Measurements from ENCODE around the gene CXCL10. TPM values are rescaled to one million over a fixed set of nuclear protein-coding genes. Genes with fewer than 3 reads are reported as not detected.

Gene CXCL10
- total and polyA plus RNA-seq, 10 of the 15 experiments (the other 5 are each of a cell fraction or from before 2014, with no cell fraction given), result 0.46 to 19.5 (median 2.6) TPM

DNA sequence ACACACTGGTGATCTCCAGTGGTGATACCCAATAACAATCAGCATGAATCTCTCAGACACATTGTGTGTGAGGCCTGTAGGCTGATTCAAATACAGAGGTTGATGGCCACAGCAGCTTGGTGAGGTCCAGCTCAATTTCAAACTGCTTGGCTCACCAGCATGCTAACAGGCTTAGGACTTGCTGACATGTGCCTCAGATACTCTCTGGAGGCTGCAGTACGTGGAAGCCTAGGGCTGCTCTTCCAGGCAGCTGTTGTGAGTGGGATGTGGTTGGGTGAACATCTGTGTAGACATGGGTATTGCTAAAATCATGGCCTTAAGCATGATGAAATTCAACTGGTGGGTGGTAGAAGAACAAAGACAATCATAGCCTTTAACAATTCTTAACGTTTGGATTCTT is 20.3 kb downstream of the CXCL10 start:
- no peak for FAIRE-seq
- BruUV-seq (replicated peaks), result no TSS peak
- Histone ChIP-seq H3K4me1 (ENCODE audit: control insufficient read depth, insufficient read depth, low read length) (no peaks in the 10 kb centered on the region), H3K79me2 (ENCODE audit: control insufficient read depth, insufficient read depth, low read length) (no peaks in the 10 kb centered on the region), H3K36me3 (ENCODE audit: control insufficient read depth in 2 of 2, insufficient read depth in 2 of 2, low read length in 1 of 2) (no peaks in the 10 kb centered on the region), H3K4me3 (no peak overlapping the region), H3K9ac (ENCODE audit: control insufficient read depth, insufficient read depth, low read length) (no peak overlapping the region), H3K4me2 (ENCODE audit: control insufficient read depth, insufficient read depth) (no peak overlapping the region), H3K27me3 (replicated peaks in 1 of 2; ENCODE audit: control insufficient read depth in 2 of 2, insufficient read depth in 2 of 2, low read length in 1 of 2) (peaks cover 5 to 8% of the 10 kb centered on the region in 2 experiments; a peak in 2 of 4 replicates), H3K9me3 (replicated peaks; ENCODE audit: control insufficient read depth, insufficient read depth, low read length) (no peaks in the 10 kb centered on the region; the same call in 2 of the 3 replicates), H2AFZ (ENCODE audit: control insufficient read depth, low read depth, low read length) (no peak overlapping the region), H4K20me1 (ENCODE audit: control insufficient read depth, insufficient read depth) (no peaks in the 10 kb centered on the region), H3K27ac (ENCODE audit: control insufficient read depth, insufficient read depth) (no peak overlapping the region)
- ATAC-seq, result no peak
- no peak for DNase-seq (ENCODE audit: low read depth, low spot score)
- SMC1A ChIA-PET (ENCODE audit: uncharacterized antibody, unreplicated experiment), result interaction anchor here (1.5 kb wide), 1 partner anchor 61 kb away, joined by 5 read pairs; no protein-coding TSS in a partner anchor
- whole genome bisulfite sequencing (ENCODE audit: insufficient coverage, insufficient replicate concordance, low lambda C conversion rate, missing lambda C conversion rate), result 2% methylated on average over 2 of the region's 2 CpGs
- RAD21 ChIA-PET (ENCODE audit: unreplicated experiment), result no interaction called here
- in situ Hi-C loops (cut with MboI), result no loop called here
- POLR2A ChIA-PET, result no interaction called here
- CTCF ChIA-PET, result interaction anchor here (1.1 kb wide), 1 partner anchor 64 kb away, joined by 3 read pairs; no protein-coding TSS in a partner anchor
- TF ChIP-seq TCF12 (IDR thresholded peaks at IDR 0.05; ENCODE audit: low read depth, low read length) (peak; percentile 49; the same call in 1 of the 2 replicates), SKIL (IDR thresholded peaks at IDR 0.05; ENCODE audit: low read depth, poor library complexity, severe bottlenecking) (no peak)
- intact Hi-C loops (cut with micrococcal nuclease; ENCODE audit: unreplicated experiment), result no loop called here

- SMC1A ChIA-PET (ENCODE audit: uncharacterized antibody, unreplicated experiment), result interaction anchor here (1.5 kb wide), 1 partner anchor 62 kb away, joined by 5 read pairs; no protein-coding TSS in a partner anchor
- Histone ChIP-seq H3K4me1 (ENCODE audit: control insufficient read depth, insufficient read depth, low read length) (no peaks in the 10 kb centered on the region), H3K4me3 (no peak overlapping the region), H3K9me3 (replicated peaks; ENCODE audit: control insufficient read depth, insufficient read depth, low read length) (no peaks in the 10 kb centered on the region; the same call in 2 of the 3 replicates), H3K9ac (ENCODE audit: control insufficient read depth, insufficient read depth, low read length) (no peak overlapping the region), H3K4me2 (ENCODE audit: control insufficient read depth, insufficient read depth) (no peak overlapping the region), H2AFZ (ENCODE audit: control insufficient read depth, low read depth, low read length) (no peak overlapping the region), H3K79me2 (ENCODE audit: control insufficient read depth, insufficient read depth, low read length) (no peaks in the 10 kb centered on the region), H3K36me3 (ENCODE audit: control insufficient read depth in 2 of 2, insufficient read depth in 2 of 2, low read length in 1 of 2) (no peaks in the 10 kb centered on the region), H3K27me3 (replicated peaks in 1 of 2; ENCODE audit: control insufficient read depth in 2 of 2, insufficient read depth in 2 of 2, low read length in 1 of 2) (peaks cover 5 to 8% of the 10 kb centered on the region in 2 experiments; a peak in 2 of 4 replicates), H4K20me1 (ENCODE audit: control insufficient read depth, insufficient read depth) (no peaks in the 10 kb centered on the region), H3K27ac (ENCODE audit: control insufficient read depth, insufficient read depth) (no peak overlapping the region)
- no peak for FAIRE-seq
- intact Hi-C loops (cut with micrococcal nuclease; ENCODE audit: unreplicated experiment) (no loop called here), in situ Hi-C loops (cut with MboI) (no loop called here)
- RAD21 ChIA-PET (ENCODE audit: unreplicated experiment), result no interaction called here
- WGBS (ENCODE audit: insufficient coverage, insufficient replicate concordance, low lambda C conversion rate, missing lambda C conversion rate), result 64% methylated on average over 4 of the region's 4 CpGs
- CTCF ChIA-PET, result interaction anchor here (1.1 kb wide), 1 partner anchor 65 kb away, joined by 3 read pairs; no protein-coding TSS in a partner anchor
- POLR2A ChIA-PET, result no interaction called here
- no peak for ATAC-seq
- DNase-seq (ENCODE audit: low read depth, low spot score), result no peak
- BruUV-seq (replicated peaks), result no TSS peak
- no peak for TF ChIP-seq ZNF217 (IDR thresholded peaks at IDR 0.05)
- TF ChIP-seq ZBTB40 (IDR thresholded peaks at IDR 0.05; ENCODE audit: borderline replicate concordance), result no peak
- TF ChIP-seq POLR2AphosphoS2 (IDR thresholded peaks at IDR 0.05; ENCODE audit: low read depth, low read length), result no peak
- TF ChIP-seq YBX1 (IDR thresholded peaks at IDR 0.05), result no peak
- TF ChIP-seq, protein P1, sequence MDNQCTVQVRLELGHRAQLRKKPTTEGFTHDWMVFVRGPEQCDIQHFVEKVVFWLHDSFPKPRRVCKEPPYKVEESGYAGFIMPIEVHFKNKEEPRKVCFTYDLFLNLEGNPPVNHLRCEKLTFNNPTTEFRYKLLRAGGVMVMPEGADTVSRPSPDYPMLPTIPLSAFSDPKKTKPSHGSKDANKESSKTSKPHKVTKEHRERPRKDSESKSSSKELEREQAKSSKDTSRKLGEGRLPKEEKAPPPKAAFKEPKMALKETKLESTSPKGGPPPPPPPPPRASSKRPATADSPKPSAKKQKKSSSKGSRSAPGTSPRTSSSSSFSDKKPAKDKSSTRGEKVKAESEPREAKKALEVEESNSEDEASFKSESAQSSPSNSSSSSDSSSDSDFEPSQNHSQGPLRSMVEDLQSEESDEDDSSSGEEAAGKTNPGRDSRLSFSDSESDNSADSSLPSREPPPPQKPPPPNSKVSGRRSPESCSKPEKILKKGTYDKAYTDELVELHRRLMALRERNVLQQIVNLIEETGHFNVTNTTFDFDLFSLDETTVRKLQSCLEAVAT (IDR thresholded peaks at IDR 0.05), result no peak
- TF ChIP-seq WRNIP1 (IDR thresholded peaks at IDR 0.05; ENCODE audit: borderline replicate concordance, low read depth, low read length), result no peak
- TF ChIP-seq NFYB (IDR thresholded peaks at IDR 0.05; ENCODE audit: insufficient read depth, low read depth, low read length), result no peak
Measured at GRCh38 chr4:76002176-76002575, 21.1 kb downstream of the CXCL10 start.

Data from GM12878 (cell line).